ENCODE data around the gene AK9.

AK9 gene

DNA sequence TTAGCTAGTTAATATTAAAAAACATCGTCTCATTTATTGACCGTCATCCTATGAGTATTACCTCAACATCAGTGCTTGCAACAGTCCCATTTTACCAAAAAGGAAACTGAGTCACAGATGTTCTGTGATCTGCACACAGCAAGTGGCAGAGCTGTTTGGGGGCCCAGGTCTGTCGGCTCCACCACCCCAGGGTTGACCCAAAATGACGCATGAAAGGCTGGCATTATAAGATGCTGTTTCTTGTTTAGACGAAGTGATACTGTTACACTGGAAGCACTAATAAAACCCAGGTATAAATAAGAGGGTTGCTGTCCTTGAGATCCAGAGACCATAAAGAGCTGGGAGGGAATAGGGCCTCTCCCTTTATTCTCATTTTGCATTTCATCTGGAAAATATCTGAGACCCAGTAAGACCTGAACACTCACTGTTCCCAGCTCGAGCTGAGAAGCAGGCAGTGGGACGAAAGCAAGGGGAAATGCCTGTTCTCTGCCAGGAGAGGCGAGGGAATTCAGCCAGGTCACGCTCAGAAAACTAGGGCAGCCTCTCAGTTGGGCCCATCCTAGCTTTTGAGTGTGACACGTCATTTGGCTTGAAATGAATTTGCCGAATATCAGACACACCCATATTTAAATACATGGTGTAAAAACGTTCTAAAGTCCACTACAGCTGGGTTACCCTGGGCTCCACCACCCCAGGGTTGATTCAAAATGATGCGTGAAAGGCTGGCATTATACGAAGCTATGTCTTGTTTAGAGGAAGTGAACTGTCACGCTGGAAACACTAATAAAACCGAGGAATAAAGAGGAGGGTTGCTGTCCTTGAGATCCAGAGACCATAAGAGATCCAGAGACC lies 234.1 kb downstream of the AK9 start:
- Mint-ChIP-seq H3K4me1 (peaks cover 26% of the 10 kb centered on the region), H3K36me3 (ENCODE audit: low read depth) (peaks cover 4% of the 10 kb centered on the region), H3K4me3 (peak overlapping the region; percentile 78), H3K27me3 (ENCODE audit: low read depth, poor library complexity) (peaks cover 9% of the 10 kb centered on the region), H3K27ac (no peak overlapping the region), H3K9me3 (peaks cover 2% of the 10 kb centered on the region)
- TF ChIP-seq, protein P1, sequence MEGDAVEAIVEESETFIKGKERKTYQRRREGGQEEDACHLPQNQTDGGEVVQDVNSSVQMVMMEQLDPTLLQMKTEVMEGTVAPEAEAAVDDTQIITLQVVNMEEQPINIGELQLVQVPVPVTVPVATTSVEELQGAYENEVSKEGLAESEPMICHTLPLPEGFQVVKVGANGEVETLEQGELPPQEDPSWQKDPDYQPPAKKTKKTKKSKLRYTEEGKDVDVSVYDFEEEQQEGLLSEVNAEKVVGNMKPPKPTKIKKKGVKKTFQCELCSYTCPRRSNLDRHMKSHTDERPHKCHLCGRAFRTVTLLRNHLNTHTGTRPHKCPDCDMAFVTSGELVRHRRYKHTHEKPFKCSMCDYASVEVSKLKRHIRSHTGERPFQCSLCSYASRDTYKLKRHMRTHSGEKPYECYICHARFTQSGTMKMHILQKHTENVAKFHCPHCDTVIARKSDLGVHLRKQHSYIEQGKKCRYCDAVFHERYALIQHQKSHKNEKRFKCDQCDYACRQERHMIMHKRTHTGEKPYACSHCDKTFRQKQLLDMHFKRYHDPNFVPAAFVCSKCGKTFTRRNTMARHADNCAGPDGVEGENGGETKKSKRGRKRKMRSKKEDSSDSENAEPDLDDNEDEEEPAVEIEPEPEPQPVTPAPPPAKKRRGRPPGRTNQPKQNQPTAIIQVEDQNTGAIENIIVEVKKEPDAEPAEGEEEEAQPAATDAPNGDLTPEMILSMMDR (IDR thresholded peaks at IDR 0.05) = no peak
- no peak for DNase-seq

DNA sequence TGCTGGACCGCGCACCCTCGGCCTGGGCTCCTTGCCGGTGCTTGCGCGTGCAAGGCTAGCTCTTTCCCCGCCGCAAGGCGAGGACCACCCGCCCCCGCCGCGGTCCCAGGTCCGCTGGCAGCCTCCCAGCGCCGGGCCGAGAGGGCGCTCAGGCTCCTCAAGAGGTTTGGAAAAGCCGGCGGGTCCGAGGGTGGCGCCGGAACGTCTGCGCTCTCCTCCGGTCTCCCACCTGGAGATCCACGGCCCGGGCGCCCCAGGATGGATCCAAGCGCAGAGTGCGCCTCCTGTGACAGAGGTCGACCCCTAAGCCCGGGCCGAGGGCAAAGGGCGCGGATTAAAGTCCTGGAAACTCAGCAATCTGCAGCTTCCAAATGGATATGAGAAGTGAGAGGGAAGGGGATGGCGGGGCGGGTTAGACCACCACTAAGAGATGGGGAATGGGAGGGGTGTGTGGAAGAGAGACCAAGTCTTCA lies 234.9 kb downstream of the AK9 start:
- Mint-ChIP-seq H3K4me1 (peaks cover 26% of the 10 kb centered on the region), H3K27me3 (ENCODE audit: low read depth, poor library complexity) (peaks cover 9% of the 10 kb centered on the region), H3K27ac (no peak overlapping the region), H3K36me3 (ENCODE audit: low read depth) (no peaks in the 10 kb centered on the region), H3K4me3 (peak overlapping the region; percentile 78), H3K9me3 (no peaks in the 10 kb centered on the region)
- TF ChIP-seq, protein P1 (IDR thresholded peaks at IDR 0.05) = no peak
- DNase-seq = no peak

DNA sequence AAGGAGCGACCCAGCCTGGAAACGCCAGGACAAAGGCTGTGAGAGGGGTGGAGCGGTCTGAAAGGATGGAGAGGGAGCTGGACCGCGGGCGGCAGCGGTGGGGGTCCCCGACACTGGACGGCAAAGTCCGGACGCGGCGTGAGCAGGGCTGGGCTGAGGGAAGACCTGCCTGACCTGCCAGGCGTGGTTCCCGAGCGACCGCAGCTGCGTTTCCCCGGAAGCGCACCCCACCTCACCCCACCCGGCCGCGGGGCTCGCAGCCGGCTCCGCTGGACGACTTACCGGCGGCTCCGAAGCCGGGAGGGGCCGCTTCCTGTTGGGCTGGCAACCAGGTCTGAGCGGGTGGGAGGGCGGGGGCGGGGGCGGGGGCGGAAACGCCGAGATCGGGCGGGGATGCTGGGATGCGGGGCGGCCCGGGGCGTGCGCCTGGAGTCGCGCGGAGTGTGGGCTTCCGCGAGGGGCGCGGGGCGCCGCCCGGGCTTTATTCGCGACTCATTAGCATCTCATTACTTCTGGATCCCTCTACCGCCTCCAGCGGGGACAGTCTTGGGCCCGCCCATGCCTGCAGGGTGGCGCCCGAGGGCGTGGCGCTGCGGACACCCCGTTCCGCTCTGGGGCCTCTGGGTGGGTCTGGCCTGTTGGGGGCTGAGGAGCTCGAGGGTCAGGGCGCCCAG lies 235.4 kb downstream of the AK9 start, which contains the start of gene MICAL1:
MICAL1 (minus strand) TSS at position 336 of the 674 bp plus-strand sequence. CDS start 1,576 bp downstream, outside the sequence.
- peak within 1 kb of the TSS; percentile 54 for H3K27ac Mint-ChIP-seq
- peaks cover 9% of the 10 kb centered on the region for H3K27me3 Mint-ChIP-seq (ENCODE audit: low read depth, poor library complexity)
- TF ChIP-seq, protein P1 (IDR thresholded peaks at IDR 0.05) = peak; percentile 16
- DNase-seq = peak; percentile 73
- H3K36me3 Mint-ChIP-seq (ENCODE audit: low read depth) = peaks cover 4% of the 10 kb centered on the region
- H3K4me3 Mint-ChIP-seq = peak within 1 kb of the TSS; percentile 98
- no peaks in the 10 kb centered on the region for H3K9me3 Mint-ChIP-seq
- H3K4me1 Mint-ChIP-seq = peaks cover 26% of the 10 kb centered on the region

DNA sequence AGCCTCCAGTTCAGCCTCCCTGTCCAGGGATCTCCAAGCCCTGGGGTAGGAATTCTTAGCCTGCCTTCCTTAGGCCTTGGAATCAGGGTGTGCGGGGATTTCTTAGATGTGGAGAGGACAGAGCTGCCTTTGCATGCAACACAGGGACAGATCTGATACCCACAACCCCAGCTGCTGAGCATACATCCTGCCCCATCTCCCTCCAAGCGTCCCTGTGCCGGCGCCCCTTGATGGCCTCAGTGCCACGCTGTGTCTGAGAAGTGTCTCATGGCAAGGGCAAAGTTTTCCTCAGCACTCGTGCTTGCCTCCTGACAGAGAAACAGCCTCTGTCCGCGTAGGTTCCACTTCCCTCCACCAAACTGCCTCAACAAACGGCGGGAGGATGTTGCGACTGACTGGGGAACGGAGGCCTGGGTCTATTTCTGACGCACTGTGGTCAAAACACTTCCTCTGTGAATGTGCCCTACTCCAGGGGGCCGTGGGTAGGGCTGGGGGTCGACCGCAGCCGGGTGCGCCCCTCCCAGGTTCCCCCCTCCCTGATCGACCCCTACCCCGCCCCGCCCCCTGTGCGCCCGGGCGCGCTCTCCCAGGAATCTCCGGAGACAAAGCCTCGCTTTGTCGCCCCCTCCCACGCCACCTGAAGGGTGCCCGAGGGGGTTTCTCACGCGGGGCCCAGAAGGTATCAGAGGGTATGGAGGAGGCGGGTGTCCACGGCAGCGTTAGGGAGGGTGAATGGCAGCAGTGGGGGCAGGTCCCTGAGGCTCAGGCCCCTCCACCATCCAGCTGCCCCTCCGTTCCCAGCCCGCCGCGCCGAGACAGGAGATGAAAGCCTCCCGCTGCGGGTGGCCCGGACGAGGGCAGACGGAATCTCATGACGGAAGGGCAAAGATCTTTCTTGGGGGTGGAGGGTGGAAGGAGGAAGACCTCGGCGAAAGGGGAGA lies 236.2 kb downstream of the AK9 start:
- Mint-ChIP-seq H3K9me3 (no peaks in the 10 kb centered on the region), H3K4me3 (peak overlapping the region; percentile 98), H3K27ac (peak overlapping the region; percentile 54), H3K27me3 (ENCODE audit: low read depth, poor library complexity) (peaks cover 9% of the 10 kb centered on the region), H3K4me1 (peaks cover 26% of the 10 kb centered on the region), H3K36me3 (ENCODE audit: low read depth) (peaks cover 4% of the 10 kb centered on the region)
- DNase-seq = peak; percentile 56
- TF ChIP-seq, protein P1 (IDR thresholded peaks at IDR 0.05) = no peak

DNA sequence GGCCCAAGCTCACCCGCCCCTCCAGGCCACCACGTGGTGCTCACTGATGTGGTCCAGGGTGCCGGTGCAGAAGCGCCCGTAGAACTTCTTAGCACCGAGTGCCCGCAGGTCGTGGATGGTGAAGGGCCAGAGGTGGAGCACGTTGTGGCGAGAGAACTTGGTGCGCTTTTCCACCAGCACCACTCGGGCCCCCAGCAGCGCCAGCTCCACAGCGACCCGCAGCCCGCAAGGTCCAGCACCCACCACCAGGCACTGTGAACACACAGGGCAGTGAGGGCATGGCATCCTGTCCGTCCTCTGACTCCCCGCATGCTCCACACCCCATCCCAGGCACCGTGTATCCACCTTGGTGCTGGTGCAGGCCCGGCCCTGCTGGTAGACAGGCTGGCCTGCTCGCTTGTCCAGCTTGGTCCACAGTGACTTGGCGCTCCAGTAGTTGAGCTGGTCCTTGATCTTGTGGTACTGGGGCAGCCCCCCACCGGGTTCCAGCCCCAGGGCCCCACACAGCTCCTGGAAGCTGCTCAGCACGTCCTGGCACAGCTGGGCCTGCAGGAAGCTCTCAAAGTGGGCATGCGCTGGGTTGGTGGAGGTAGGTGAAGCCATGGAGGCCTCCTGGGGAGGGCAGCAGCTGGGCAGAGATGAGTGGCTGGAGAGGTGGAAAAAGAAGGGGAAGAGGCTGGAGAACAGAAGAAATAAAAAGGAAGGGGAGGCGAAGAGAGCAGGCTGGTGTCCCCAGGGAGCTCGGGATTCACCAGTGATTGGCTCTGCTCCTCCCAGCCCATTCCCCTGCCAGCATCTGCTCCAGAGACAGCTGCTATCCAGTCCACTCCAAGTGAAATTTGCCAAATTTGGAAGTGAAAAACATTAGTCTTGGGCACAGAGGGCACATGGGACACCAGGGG lies 237.2 kb downstream of the AK9 start:
- peak; percentile 25 for DNase-seq
- no peak overlapping the region for H3K27ac Mint-ChIP-seq
- peak overlapping the region; percentile 72 for H3K4me3 Mint-ChIP-seq
- H3K36me3 Mint-ChIP-seq (ENCODE audit: low read depth) = peaks cover 4% of the 10 kb centered on the region
- H3K27me3 Mint-ChIP-seq (ENCODE audit: low read depth, poor library complexity) = peaks cover 9% of the 10 kb centered on the region
- peaks cover 26% of the 10 kb centered on the region for H3K4me1 Mint-ChIP-seq
- TF ChIP-seq, protein P1 (IDR thresholded peaks at IDR 0.05) = no peak
- no peaks in the 10 kb centered on the region for H3K9me3 Mint-ChIP-seq
